DMS53 treated with DMSO at 0.1 percent for 48 hours (cell line): ENCODE results near the gene ZNF41.

Experiments
- DNase-seq: peaks from one replicate; lab custom pipeline; 2025; ENCODE audit not compliant: unreplicated experiment; lab: John Stamatoyannopoulos, UW

Gene ZNF41

DNA sequence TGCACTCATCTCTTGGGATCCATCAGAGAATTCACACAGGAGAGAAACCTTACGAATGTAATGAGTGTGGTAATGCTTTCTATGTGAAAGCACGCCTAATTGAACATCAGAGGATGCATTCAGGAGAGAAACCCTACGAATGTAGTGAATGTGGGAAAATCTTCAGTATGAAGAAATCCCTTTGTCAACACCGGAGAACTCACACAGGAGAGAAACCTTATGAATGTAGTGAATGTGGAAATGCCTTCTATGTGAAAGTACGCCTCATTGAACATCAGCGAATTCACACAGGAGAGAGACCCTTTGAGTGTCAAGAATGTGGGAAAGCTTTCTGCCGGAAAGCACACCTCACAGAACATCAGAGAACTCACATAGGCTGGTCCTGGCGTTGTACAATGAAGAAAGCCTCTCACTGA is 69.8 kb downstream of the ZNF41 start:
- no peak for DNase-seq
